ENCODE data around the gene HNRNPM. TPM values are rescaled to one million over a fixed set of nuclear protein-coding genes. Genes with fewer than 3 reads are reported as not detected.

The HNRNPM gene
- total RNA-seq, 1 experiment from 2014 or later: 298 TPM

GRCh38 chr19:8529369-8530006 is 84.7 kb downstream of the HNRNPM start:
- DNase-seq (ENCODE audit: low read depth, low spot score) (no peak), ATAC-seq (no peak)
- RAD21 ChIA-PET (ENCODE audit: low non-redundant PET in 1 of 2, low total read pairs in 2 of 2, uncharacterized antibody in 2 of 2, unreplicated experiment in 2 of 2): no interaction called here
- CTCF ChIA-PET: no interaction called here
- no peak overlapping the region for H3K9ac ChIP-seq (ENCODE audit: low read length)
- no peak overlapping the region for H3K4me3 ChIP-seq (replicated peaks in 1 of 2; ENCODE audit: low read depth in 1 of 2, low read length in 2 of 2)
- no peaks in the 10 kb centered on the region for H3K79me2 ChIP-seq (ENCODE audit: insufficient read depth, low read length)
- H4K20me1 ChIP-seq (ENCODE audit: insufficient read depth): no peaks in the 10 kb centered on the region
- TF ChIP-seq TCF7L2 (IDR thresholded peaks at IDR 0.05; ENCODE audit: borderline replicate concordance, extremely low read depth, insufficient read depth, insufficient read length): no peak
- no peak for TF ChIP-seq SP1 (IDR thresholded peaks at IDR 0.05; ENCODE audit: low read depth)
- no peak for TF ChIP-seq ELF1 (IDR thresholded peaks at IDR 0.05; ENCODE audit: borderline replicate concordance, low read depth)
- TF ChIP-seq ZNF274 (IDR thresholded peaks at IDR 0.05; ENCODE audit: low read depth, low read length): no peak
- TF ChIP-seq POLR2AphosphoS5 (IDR thresholded peaks at IDR 0.05; ENCODE audit: low read depth, low read length): no peak
- no peak overlapping the region for H2AFZ ChIP-seq (ENCODE audit: low read depth, low read length, poor library complexity, severe bottlenecking)
- no peaks in the 10 kb centered on the region for H3K27me3 ChIP-seq (ENCODE audit: insufficient read depth, low read length)
- H3K9me3 ChIP-seq (ENCODE audit: control insufficient read depth in 1 of 2, insufficient read depth in 1 of 2, low read depth in 1 of 2, low read length in 2 of 2): no peaks in the 10 kb centered on the region; a peak in 1 of 4 replicates
- H3K4me1 ChIP-seq (ENCODE audit: control insufficient read depth in 1 of 2, insufficient read depth in 2 of 2, low read length in 2 of 2): peaks cover 3 to 19% of the 10 kb centered on the region in 2 experiments; a peak in 3 of 4 replicates
- intact Hi-C loops (cut with micrococcal nuclease): no loop called here
- no peak overlapping the region for H3K27ac ChIP-seq (ENCODE audit: low read depth, low read length)
- H3K9me2 ChIP-seq (ENCODE audit: insufficient read depth): no peaks in the 10 kb centered on the region
- no TSS peak for BruUV-seq (replicated peaks)
- POLR2A ChIA-PET: no interaction called here
- no peak overlapping the region for H3K4me2 ChIP-seq (ENCODE audit: low read length)
- no peaks in the 10 kb centered on the region for H3K36me3 ChIP-seq (ENCODE audit: control insufficient read depth in 1 of 2, insufficient read depth in 2 of 2, low read length in 2 of 2)

- Histone ChIP-seq H4K20me1 (ENCODE audit: insufficient read depth) (no peaks in the 10 kb centered on the region), H3K4me1 (ENCODE audit: control insufficient read depth in 1 of 2, insufficient read depth in 2 of 2, low read length in 2 of 2) (peaks cover 3 to 12% of the 10 kb centered on the region in 2 experiments; a peak in 2 of 4 replicates), H3K36me3 (ENCODE audit: control insufficient read depth in 1 of 2, insufficient read depth in 2 of 2, low read length in 2 of 2) (no peaks in the 10 kb centered on the region), H3K4me3 (replicated peaks in 1 of 2; ENCODE audit: low read depth in 1 of 2, low read length in 2 of 2) (no peak overlapping the region), H3K9me2 (ENCODE audit: insufficient read depth) (no peaks in the 10 kb centered on the region), H3K9ac (ENCODE audit: low read length) (no peak overlapping the region), H2AFZ (ENCODE audit: low read depth, low read length, poor library complexity, severe bottlenecking) (no peak overlapping the region), H3K27ac (ENCODE audit: low read depth, low read length) (no peak overlapping the region), H3K9me3 (ENCODE audit: control insufficient read depth in 1 of 2, insufficient read depth in 1 of 2, low read depth in 1 of 2, low read length in 2 of 2) (no peaks in the 10 kb centered on the region; a peak in 1 of 4 replicates), H3K27me3 (ENCODE audit: insufficient read depth, low read length) (no peaks in the 10 kb centered on the region), H3K79me2 (ENCODE audit: insufficient read depth, low read length) (no peaks in the 10 kb centered on the region), H3K4me2 (ENCODE audit: low read length) (no peak overlapping the region)
- CTCF ChIA-PET: no interaction called here
- DNase-seq (ENCODE audit: low read depth, low spot score): no peak
- intact Hi-C loops (cut with micrococcal nuclease): no loop called here
- no peak for ATAC-seq
- BruUV-seq (replicated peaks): no TSS peak
- POLR2A ChIA-PET: no interaction called here
- RAD21 ChIA-PET (ENCODE audit: low non-redundant PET in 1 of 2, low total read pairs in 2 of 2, uncharacterized antibody in 2 of 2, unreplicated experiment in 2 of 2): no interaction called here
- TF ChIP-seq EGR1 (IDR thresholded peaks at IDR 0.05; ENCODE audit: low read depth): no peak
Observed at GRCh38 chr19:8530061-8530679, 85.4 kb downstream of the HNRNPM start.

Data from HCT116 (cell line).